HG02973 (cell line): ENCODE data around the gene FAM114A2.
"Not testable (repeated sequence)": the region's sequence is repeated elsewhere in the genome, so short reads cannot be mapped to it uniquely, and the experiment has no call there.

Experiments
- ATAC-seq: cut with Tn5 transposase; IDR thresholded peaks from one replicate; pipeline ENCODE4 v1.9.1; 2021; ENCODE audit warnings: moderate library complexity; ENCODE audit not compliant: unreplicated experiment

Gene FAM114A2

GRCh38 chr5:154038707-154039457 is at the start of gene FAM114A2, which contains the start of gene MFAP3:
Gene FAM114A2 (minus strand): TSS chr5:154038910. CDS start chr5:154034953, 3,957 bp downstream.
Gene MFAP3 (plus strand): TSS chr5:154038967. CDS start chr5:154049723, 10,756 bp downstream.
- peak; percentile 97 for ATAC-seq

- no peak for ATAC-seq
Measured at GRCh38 chr5:154087260-154087659, 48.5 kb upstream of the FAM114A2 start.

- no peak for ATAC-seq
Measured at GRCh38 chr5:154086641-154087040, 47.9 kb upstream of the FAM114A2 start.

- no peak for ATAC-seq
Measured at GRCh38 chr5:154086146-154086545, 47.4 kb upstream of the FAM114A2 start.

DNA sequence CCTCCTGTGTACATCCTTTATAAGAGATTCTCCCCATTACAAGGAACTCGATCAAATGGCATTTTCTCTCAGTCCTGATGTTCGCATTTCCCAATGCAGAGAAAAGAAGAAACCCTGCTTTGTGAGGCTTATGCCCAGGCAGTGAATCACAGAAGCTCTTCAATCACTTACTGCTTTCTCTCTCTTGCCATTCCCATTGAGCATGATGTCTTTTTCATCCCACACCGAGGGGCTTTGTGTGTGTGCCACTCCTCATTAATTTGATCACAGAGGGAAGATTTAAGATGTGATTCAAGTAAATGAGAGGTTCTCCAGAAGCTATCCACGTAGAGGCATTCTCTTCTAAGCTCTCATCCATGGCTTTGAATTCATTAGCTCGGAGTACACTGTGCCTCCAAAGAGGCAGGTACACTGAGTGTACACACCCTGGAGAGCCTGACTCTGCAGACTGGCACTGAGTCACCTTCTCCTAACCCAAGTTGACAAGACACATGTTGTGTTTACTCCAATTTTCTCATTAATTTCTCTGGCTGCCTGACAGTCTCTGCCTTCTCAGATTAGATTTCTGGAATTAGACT is 45.4 kb upstream of the FAM114A2 start:
- ATAC-seq: no peak

DNA sequence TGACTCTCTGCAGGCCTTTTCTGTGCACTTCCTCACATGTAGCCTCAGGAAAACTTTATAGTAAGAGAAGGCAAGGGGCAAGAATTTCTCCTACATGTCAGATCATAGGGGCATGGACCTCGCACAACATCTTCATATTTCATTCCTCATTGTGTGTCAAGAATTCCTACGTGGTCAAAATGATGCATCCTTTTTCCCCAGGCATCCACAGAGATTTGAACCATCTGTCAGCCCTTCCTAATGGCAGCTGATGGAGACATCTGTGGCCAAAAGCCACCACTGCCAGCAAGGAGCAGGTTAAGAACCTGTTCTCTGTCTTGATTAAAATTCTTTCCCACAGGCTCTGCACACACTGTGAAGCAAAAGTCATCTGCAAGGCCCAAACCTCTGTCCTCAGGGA is 42.5 kb upstream of the FAM114A2 start:
- no peak for ATAC-seq

- ATAC-seq: no peak
Measured at GRCh38 chr5:154078272-154078671, 39.6 kb upstream of the FAM114A2 start.

DNA sequence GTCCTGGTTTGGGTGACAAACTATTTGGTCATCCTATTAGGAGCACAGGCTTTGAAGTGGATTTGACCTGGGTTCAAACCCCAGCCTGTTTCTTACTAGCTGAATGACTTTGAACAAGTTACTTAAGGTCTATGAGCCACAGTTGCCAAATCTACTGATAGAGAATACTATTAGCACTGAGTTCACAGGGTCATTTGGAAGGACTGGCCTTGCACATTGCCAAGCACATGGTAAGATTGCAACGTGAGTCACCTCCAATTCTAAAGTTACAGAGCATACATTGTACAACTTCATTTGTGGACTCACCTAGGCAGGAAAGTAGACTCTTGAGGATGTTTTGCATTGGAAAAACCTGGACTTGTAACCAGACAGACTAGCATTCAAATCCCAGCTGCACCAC is 39.0 kb upstream of the FAM114A2 start:
- ATAC-seq: no peak

DNA sequence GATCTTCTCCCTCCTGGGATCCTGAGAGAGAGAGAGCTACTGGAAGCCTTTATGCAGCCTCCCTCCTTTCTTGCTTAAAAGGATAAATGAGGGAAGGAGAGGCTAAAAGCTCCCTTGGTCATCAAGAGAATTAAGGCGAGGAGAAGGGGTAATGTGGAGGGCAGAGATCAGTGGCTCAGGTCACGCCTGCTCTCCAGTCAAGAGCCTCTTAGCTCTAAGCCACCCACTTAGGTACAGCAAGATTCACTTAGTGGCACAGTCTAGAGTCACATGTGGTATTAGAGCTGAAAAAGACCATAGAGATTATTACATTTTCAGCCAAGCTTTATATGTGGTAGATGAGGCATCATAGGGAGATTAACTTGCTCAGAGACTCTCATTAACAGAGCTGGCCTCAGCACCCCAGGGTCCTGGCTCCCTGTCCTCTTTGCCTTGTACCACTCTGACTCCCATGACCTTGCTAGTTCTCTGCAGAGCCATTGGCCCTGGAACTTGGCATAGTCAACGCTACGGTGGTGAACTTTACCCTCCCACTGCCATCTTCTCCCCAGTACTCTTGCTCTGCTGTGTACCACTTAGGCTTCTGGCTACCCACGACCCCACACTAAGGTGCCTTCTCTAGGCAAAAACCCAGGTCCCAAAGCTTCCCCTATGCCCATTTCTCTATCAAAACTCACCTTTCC is 37.7 kb upstream of the FAM114A2 start:
- ATAC-seq: no peak

DNA sequence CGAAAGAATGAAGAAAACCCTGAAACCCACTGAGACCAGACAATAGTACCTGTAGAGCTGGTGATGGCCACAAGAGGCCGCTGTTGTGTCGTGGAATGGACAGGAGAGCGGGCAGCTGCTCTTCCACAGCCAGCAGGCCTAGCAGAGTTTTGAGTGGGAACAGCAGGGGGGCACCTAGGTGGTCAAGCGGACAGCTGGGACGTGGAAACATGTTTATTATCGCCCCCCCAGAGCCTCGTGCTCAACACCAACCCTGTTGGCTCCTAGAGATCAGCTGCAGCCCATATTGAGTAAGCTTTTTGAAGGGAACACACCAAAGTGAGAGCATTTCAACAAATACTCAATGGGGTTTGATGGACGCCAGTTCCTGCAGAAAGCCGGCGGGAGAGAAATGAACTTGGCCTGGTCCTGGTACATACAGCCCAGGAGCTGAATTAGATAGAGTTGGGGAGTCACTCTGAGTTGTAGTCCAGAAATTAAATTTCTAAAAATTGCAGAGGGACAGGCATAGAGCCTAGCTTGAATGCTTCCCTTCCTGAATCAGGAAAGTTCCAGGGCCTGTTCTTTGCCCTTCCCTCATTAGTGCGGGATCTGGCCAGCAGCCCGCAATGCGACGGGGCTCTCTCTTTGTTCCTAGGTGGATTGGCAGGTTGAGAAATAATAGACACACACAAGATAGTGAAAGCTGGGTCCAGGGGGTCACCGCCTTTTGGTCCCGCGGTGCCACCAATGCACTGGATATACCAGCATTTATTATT is 33.9 kb upstream of the FAM114A2 start:
- ATAC-seq: peak; percentile 95

- ATAC-seq: peak; percentile 19
Measured at GRCh38 chr5:154071799-154072413, 33.2 kb upstream of the FAM114A2 start.

GRCh38 chr5:154069854-154070253 is 31.1 kb upstream of the FAM114A2 start:
- not testable (repeated sequence) for ATAC-seq

DNA sequence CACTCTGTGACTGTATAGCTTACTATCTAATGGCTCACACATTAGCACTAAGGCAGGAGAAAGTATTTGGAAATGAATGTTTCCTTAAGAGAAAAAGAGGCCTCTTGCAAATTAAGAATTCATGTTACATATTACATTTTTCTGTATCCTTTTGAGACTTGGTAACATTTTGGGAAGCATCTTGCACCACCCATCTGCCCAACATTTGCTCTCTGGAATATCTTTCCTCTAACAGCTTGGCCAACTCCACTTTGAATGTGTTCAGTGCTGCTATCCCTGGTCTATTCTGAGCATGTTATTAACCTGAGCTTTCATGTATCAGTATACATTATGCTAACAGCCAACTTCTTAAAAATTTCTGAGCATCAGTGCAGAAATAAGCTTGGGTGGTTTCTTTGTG is 27.3 kb upstream of the FAM114A2 start:
- ATAC-seq: no peak

DNA sequence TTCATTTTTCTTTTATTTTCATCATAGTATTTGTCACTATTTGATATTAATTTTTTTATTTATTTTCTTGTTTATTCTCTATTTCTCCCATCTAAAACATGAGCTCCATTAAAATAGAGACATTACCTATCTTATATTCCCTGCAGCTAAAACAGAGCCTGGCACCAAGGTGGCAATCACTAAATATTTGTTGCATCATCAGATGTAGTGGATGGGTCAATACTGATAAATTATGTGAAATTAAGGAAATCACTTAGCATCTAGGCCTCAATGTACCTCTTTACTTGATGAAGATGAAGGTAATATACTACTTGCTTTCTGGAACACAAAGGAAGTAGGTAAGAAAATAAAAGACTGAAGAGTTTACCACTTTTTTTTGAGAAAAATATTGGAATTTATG is 24.7 kb upstream of the FAM114A2 start:
- ATAC-seq: no peak

- ATAC-seq: no peak
Measured at GRCh38 chr5:154060606-154061005, 21.9 kb upstream of the FAM114A2 start.

DNA sequence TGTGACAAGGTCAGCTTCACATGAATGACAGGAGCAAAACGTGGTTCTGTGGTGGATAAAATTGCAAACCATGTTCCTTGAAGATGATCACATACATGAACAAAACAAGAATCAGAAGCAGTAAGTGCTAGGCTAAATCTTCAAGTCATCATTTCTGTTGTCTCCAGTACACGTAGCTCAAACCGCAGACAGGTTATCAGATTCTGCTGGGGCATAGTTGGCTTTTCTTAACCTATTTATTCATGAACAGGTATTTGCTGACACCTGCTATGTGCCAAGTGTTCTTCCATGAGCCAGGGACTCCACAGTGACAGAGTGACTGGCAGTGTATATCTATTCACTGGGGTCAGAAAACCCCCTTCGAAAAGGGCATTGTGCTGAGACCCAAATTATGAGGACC is 20.9 kb upstream of the FAM114A2 start:
- no peak for ATAC-seq

DNA sequence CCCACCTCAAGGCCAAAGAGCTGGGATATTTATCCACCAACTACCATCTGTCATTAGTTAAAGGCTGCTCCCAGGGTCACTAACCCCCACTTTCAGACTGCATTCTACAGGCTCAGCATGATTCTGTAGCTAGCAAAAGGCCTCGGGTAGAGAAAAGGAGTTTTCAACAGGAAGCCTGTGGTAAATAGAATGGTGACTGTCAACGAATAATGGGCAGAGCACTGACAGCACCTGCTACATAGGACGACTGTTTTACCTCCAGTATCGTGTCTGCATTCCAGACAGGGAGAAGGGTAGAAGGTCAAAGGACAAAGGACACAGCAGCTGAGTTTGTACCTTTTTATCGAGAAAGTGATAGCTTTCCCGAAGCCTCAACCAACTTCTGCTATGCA is 20.3 kb upstream of the FAM114A2 start:
- peak; percentile 51 for ATAC-seq

- ATAC-seq: peak; percentile 52
Measured at GRCh38 chr5:154058055-154059038, 19.6 kb upstream of the FAM114A2 start.

- no peak for ATAC-seq
Measured at GRCh38 chr5:154055201-154055600, 16.5 kb upstream of the FAM114A2 start.

DNA sequence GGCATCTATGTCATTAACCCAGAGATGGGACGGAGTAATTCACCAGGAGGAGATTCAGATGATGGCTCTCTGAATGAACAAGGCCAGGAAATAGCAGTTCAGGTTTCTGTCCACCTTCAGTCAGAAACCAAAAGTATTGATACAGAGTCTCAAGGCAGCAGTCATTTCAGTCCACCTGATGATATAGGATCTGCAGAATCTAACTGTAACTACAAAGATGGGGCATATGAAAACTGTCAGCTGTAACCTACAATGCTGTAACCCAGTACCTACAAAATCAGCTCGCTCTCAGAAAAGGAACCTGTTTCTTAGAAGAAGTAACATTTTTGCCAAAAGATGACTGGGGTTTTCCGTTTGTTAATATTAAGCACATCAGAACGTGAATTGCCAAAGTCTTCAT is 14.8 kb upstream of the FAM114A2 start:
- ATAC-seq: no peak
